Measurements from ENCODE around the gene SORBS1. TPM values are rescaled to one million over a fixed set of nuclear protein-coding genes. Genes with fewer than 3 reads are reported as not detected.

SORBS1 gene
- total RNA-seq, 4 donors from 2014 or later = 23.3 to 359 (median 72.2) TPM

DNA sequence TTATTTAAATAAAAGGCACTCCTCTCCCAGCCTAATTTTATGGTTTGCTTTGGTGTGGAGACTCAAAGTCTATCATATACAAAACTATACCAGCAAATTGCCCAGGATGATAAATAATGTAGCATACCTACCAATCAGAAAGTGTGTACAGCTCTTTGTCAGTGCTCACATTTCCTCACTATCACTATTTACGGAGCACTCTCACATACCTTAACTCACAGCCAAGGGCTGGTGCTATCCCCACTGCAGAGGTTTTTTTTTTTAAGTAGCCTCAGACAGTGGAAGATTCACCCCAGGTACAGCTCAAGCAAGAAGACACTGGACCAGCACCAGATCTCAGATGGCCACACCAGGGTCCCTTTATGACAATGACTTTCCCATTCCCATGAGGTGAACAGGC lies 272.9 kb downstream of the SORBS1 start:
- 42 to 50% methylated on average over 1 of the region's 1 CpG for WGBS, 2 donors
- Histone ChIP-seq H3K4me3 (peak overlapping the region in 3 of 4 donors; percentile 73 to 98 (median 77)), H3K9me3 (no peaks in the 10 kb centered on the region), H3K36me3 (no peaks in the 10 kb centered on the region), H3K4me1 (peaks cover 18 to 76% (median 28%) of the 10 kb centered on the region in 3 donors), H3K27me3 (peaks cover 0 to 9% (median 0%) of the 10 kb centered on the region in 4 donors), H3K27ac (peak overlapping the region in 3 of 4 donors; percentile 30 to 95 (median 93))
- TF ChIP-seq, protein P1, sequence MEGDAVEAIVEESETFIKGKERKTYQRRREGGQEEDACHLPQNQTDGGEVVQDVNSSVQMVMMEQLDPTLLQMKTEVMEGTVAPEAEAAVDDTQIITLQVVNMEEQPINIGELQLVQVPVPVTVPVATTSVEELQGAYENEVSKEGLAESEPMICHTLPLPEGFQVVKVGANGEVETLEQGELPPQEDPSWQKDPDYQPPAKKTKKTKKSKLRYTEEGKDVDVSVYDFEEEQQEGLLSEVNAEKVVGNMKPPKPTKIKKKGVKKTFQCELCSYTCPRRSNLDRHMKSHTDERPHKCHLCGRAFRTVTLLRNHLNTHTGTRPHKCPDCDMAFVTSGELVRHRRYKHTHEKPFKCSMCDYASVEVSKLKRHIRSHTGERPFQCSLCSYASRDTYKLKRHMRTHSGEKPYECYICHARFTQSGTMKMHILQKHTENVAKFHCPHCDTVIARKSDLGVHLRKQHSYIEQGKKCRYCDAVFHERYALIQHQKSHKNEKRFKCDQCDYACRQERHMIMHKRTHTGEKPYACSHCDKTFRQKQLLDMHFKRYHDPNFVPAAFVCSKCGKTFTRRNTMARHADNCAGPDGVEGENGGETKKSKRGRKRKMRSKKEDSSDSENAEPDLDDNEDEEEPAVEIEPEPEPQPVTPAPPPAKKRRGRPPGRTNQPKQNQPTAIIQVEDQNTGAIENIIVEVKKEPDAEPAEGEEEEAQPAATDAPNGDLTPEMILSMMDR (IDR thresholded peaks at IDR 0.05) = no peak
- no peak for TF ChIP-seq POLR2A (IDR thresholded peaks at IDR 0.05)
- intact Hi-C loops (cut with DNase I) = no loop called here
- DNase-seq = no peak

DNA sequence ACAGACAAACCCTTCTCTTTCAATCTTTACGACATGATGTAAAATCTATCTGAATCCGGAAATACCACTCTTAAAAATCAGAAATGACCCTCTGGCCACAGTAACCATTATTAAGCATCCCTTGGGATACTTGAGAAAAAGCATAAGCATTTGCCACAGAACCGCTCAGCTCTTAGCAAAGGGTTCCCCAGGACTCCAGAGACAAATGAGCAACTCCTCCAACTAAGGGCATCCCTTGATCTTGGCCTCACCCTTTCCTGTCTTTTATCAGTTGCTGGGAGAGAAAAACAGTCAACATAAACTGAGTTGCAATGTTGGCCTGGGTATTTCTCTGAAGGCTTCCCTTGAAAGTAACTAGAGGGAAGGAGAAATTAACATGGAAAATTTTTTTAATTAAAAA lies 273.9 kb downstream of the SORBS1 start:
- intact Hi-C loops (cut with DNase I) = no loop called here
- H3K27ac ChIP-seq = peak overlapping the region in 3 of 4 donors; percentile 53 to 95 (median 93)
- H3K27me3 ChIP-seq = peaks cover 0 to 9% (median 0%) of the 10 kb centered on the region in 4 donors
- peaks cover 18 to 86% (median 28%) of the 10 kb centered on the region in 3 donors for H3K4me1 ChIP-seq
- no peaks in the 10 kb centered on the region for H3K36me3 ChIP-seq
- no peaks in the 10 kb centered on the region for H3K9me3 ChIP-seq
- peak overlapping the region in 2 of 4 donors; percentile 77 to 98 for H3K4me3 ChIP-seq
- TF ChIP-seq, protein P1 (IDR thresholded peaks at IDR 0.05) = no peak
- no peak for TF ChIP-seq POLR2A (IDR thresholded peaks at IDR 0.05)
- WGBS, 2 donors = 57 to 62% methylated on average over 3 of the region's 3 CpGs
- DNase-seq = no peak

DNA sequence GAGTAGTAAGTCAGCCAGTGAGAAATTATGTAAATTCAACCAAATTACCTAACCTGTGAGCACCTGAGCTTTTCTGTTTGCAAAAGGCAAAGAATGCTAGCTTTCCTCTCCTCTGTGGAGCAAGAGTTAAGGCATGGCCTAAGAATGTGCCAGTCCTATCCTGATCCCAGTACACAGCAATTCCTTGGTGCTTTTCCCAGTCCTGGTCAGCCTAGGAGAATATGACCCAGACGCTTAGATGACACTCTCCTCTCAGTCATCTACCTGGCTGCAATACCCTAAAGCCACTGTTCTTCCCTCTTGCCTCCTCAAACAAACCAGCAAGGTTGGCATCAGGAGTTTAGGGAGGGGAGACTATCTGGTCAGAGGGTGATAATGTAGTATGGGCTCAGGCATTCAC lies 274.5 kb downstream of the SORBS1 start:
- H3K27me3 ChIP-seq = peaks cover 0 to 9% (median 0%) of the 10 kb centered on the region in 4 donors
- H3K4me1 ChIP-seq = peaks cover 19 to 91% (median 31%) of the 10 kb centered on the region in 3 donors
- H3K36me3 ChIP-seq = no peaks in the 10 kb centered on the region
- peak overlapping the region in 3 of 4 donors; percentile 53 to 95 (median 93) for H3K27ac ChIP-seq
- 50% methylated on average over 1 of the region's 1 CpG; no CpG with 5 or more reads in 1 of the 2 donors for WGBS, 2 donors
- H3K9me3 ChIP-seq = no peaks in the 10 kb centered on the region
- no peak for DNase-seq
- intact Hi-C loops (cut with DNase I) = no loop called here
- H3K4me3 ChIP-seq = peak overlapping the region in 1 of 4 donors; percentile 98
- no peak for TF ChIP-seq POLR2A (IDR thresholded peaks at IDR 0.05)
- TF ChIP-seq, protein P1 (IDR thresholded peaks at IDR 0.05) = no peak

DNA sequence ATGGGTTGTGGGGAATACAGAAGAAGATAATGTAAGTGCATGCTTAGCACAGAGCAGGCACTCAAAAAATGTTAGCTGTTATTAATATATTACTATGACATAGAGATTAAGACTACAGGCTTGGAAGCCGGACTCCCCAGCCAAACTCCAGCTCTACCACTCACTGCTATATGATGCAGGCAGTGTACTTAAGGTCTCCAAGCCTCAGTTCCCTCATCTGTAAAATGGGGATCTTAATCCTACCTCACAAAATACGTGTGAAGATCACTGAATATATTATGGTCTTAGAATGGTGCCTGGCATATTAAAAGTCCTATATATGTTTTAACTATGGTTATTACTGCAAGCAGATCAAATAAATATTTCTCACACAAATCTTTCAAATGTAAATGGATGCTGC lies 275.6 kb downstream of the SORBS1 start:
- Histone ChIP-seq H3K36me3 (no peaks in the 10 kb centered on the region), H3K9me3 (no peaks in the 10 kb centered on the region), H3K27ac (peak overlapping the region in 3 of 4 donors; percentile 29 to 95 (median 36)), H3K4me3 (no peak overlapping the region), H3K27me3 (peaks cover 0 to 6% (median 0%) of the 10 kb centered on the region in 4 donors), H3K4me1 (peaks cover 26 to 96% (median 38%) of the 10 kb centered on the region in 3 donors)
- TF ChIP-seq, protein P1 (IDR thresholded peaks at IDR 0.05) = no peak
- no peak for TF ChIP-seq POLR2A (IDR thresholded peaks at IDR 0.05)
- intact Hi-C loops (cut with DNase I) = no loop called here
- 69 to 85% methylated on average over 2 of the region's 2 CpGs for WGBS, 2 donors
- no peak for DNase-seq

DNA sequence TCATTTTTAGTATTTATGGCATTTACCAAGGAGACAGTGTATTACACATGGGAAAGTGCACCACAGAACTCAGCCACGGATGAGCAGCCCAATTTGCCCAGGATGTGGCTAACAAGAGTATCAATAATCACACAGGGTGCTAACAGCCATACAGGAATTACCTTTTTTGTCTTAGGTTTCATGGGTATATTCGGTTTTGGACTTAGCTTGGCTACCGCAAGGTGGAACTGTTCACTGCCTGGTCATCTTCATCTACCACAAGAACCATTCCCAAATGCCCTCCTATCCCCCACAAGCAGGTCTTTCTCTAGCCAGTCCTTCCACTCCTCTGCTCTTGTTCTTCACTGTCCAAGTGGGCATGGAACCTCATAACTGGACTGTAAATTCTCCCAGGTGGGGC lies 276.4 kb downstream of the SORBS1 start:
- WGBS, 2 donors = 74 to 82% methylated on average over 3 of the region's 3 CpGs
- TF ChIP-seq, protein P1 (IDR thresholded peaks at IDR 0.05) = no peak
- no peak for TF ChIP-seq POLR2A (IDR thresholded peaks at IDR 0.05)
- intact Hi-C loops (cut with DNase I) = no loop called here
- DNase-seq = no peak
- Histone ChIP-seq H3K27me3 (no peaks in the 10 kb centered on the region), H3K36me3 (no peaks in the 10 kb centered on the region), H3K27ac (peak overlapping the region in 3 of 4 donors; percentile 29 to 95 (median 36)), H3K9me3 (no peaks in the 10 kb centered on the region), H3K4me3 (no peak overlapping the region), H3K4me1 (peaks cover 25 to 99% (median 46%) of the 10 kb centered on the region in 3 donors)
